Panc1 (cell line): ENCODE measurements around the gene CD84. TPM values are rescaled to one million over a fixed set of nuclear protein-coding genes. Genes with fewer than 3 reads are reported as not detected.
"Not testable (repeated sequence)": the region's sequence is repeated elsewhere in the genome, so short reads cannot be mapped to it uniquely, and the experiment has no call there.

Experiments used
- ATAC-seq: fragments of 200-7000 bp; cut with Tn5 transposase; 2 replicates; pipeline ENCODE4 v1.9.1; 2020; ENCODE audit warnings: mild to moderate bottlenecking, moderate library complexity
- BruUV-seq: library from RNA; stranded (reverse); fragments of 400-500 nt; replicated peaks from 2 replicates; lab custom pipeline; 2021; lab: Mats Ljungman, UMichigan
- CTCF ChIA-PET: fragments of 300-600 bp; sonication (Branson Sonifier 250); formaldehyde crosslinking; loops from one replicate; lab custom pipeline; 2022; ENCODE audit warnings: antibody characterized with exemption; lab: Charles Lee
- POLR2A ChIA-PET: fragments of 300-600 bp; sonication (Branson Sonifier 250); formaldehyde crosslinking; loops from one replicate; lab custom pipeline; 2022; ENCODE audit warnings: antibody characterized with exemption; lab: Charles Lee
- DNase-seq: peaks from one replicate; pipeline ENCODE4 v3.0.0-alpha.2; 2010; ENCODE audit warnings: low read depth, low spot score
- H3K27ac ChIP-seq: 2 replicates; pipeline ENCODE4 v1.5.1; 2011; ENCODE audit warnings: mild to moderate bottlenecking, low read length, inconsistent platforms
- H3K27me3 ChIP-seq: fragments of 200-500 bp; sonication (Bioruptor generic); 2 replicates; pipeline ENCODE4 v1.6.0; 2014; ENCODE audit warnings: low read length, inconsistent platforms; ENCODE audit not compliant: control insufficient read depth, insufficient read depth
- H3K36me3 ChIP-seq: fragments of 200-500 bp; sonication (Bioruptor generic); 2 replicates; pipeline ENCODE4 v1.5.1; 2014; ENCODE audit warnings: inconsistent platforms, mild to moderate bottlenecking, low read length, moderate library complexity; ENCODE audit not compliant: control insufficient read depth, insufficient read depth
- H3K4me1 ChIP-seq: 2 replicates; pipeline ENCODE4 v1.5.1; 2011; ENCODE audit warnings: inconsistent platforms, mild to moderate bottlenecking, low read length, moderate library complexity; ENCODE audit not compliant: control insufficient read depth, insufficient read depth
- H3K4me3 ChIP-seq, 2 experiments: 2 replicates each; pipeline ENCODE4 v1.5.1; 2011 to 2012; ENCODE audit warnings: low read depth in 2 of 2, low read length in 2 of 2, mild to moderate bottlenecking in 2 of 2, inconsistent platforms in 1 of 2, moderate library complexity in 1 of 2
- H3K9me3 ChIP-seq: fragments of 200-500 bp; sonication (Bioruptor generic); 2 replicates; pipeline ENCODE4 v1.5.1; 2014; ENCODE audit warnings: low read depth, mild to moderate bottlenecking, inconsistent platforms, low read length, moderate library complexity; ENCODE audit not compliant: control insufficient read depth, insufficient read depth
- CTCF ChIP-seq: fragments of 450-650 bp; IDR thresholded peaks from 2 replicates; pipeline ENCODE4 v1.5.1; 2017; ENCODE audit warnings: mild to moderate bottlenecking
- POLR2AphosphoS5 ChIP-seq: IDR thresholded peaks from 2 replicates; pipeline ENCODE4 v1.6.1; 2012; ENCODE audit warnings: mild to moderate bottlenecking, low read depth, low read length, moderate library complexity
- REST ChIP-seq, 2 experiments: IDR thresholded peaks; 2 replicates each; pipeline ENCODE4 v1.6.1; 2011 to 2012; ENCODE audit warnings: low read depth in 2 of 2, control low read depth in 1 of 2, low read length in 1 of 2, mild to moderate bottlenecking in 1 of 2, moderate library complexity in 1 of 2; ENCODE audit not compliant: insufficient read depth in 1 of 2
- SIN3A ChIP-seq: IDR thresholded peaks from 2 replicates; pipeline ENCODE4 v1.6.1; 2012; ENCODE audit warnings: low read depth, mild to moderate bottlenecking, low read length, moderate library complexity, borderline replicate concordance; ENCODE audit not compliant: insufficient read depth
- TCF7L2 ChIP-seq: IDR thresholded peaks from 2 replicates; pipeline ENCODE4 v1.6.1; 2011; ENCODE audit warnings: mild to moderate bottlenecking, low read depth, low read length, inconsistent platforms
- in situ Hi-C: cut with HindIII; loops from 2 replicates; pipeline ENCODE4 v1.10.0; 2016; ENCODE audit warnings: low sequenced_read_pairs, low pct_unique_long_range_greater_than_20kb
- intact Hi-C: fragments of 100-400 bp; cut with micrococcal nuclease; formaldehyde crosslinking; loops from one replicate; pipeline ENCODE4 v1.10.0; 2022; ENCODE audit not compliant: unreplicated experiment
- total RNA-seq: library from RNA; stranded (reverse); gene quantifications from one replicate; pipeline ENCODE4 v1.2.1, GENCODE V29; 2021; ENCODE audit not compliant: unreplicated experiment

CD84 gene
- total RNA-seq, 1 experiment from 2014 or later: 0.26 TPM

GRCh38 chr1:160584784-160585183 is 5.5 kb upstream of the CD84 start:
- H3K27me3 ChIP-seq: no peaks in the 10 kb centered on the region
- CTCF ChIA-PET: no interaction called here
- no peak overlapping the region for H3K4me3 ChIP-seq
- TF ChIP-seq POLR2AphosphoS5: no peak
- no peaks in the 10 kb centered on the region for H3K9me3 ChIP-seq
- H3K27ac ChIP-seq: no peak overlapping the region
- no TSS peak for BruUV-seq
- ATAC-seq (no peak), DNase-seq (no peak)
- intact Hi-C loops (no loop called here), in situ Hi-C loops (no loop called here)
- H3K4me1 ChIP-seq: no peaks in the 10 kb centered on the region
- H3K36me3 ChIP-seq: no peaks in the 10 kb centered on the region
- POLR2A ChIA-PET: no interaction called here

GRCh38 chr1:160582976-160583375 is 3.7 kb upstream of the CD84 start:
- not testable (repeated sequence) for BruUV-seq

GRCh38 chr1:160581961-160582360 is 2.7 kb upstream of the CD84 start:
- in situ Hi-C loops: no loop called here
- H3K4me1 ChIP-seq: no peaks in the 10 kb centered on the region
- ChIA-PET POLR2A (no interaction called here), CTCF (no interaction called here)
- intact Hi-C loops: no loop called here
- no peaks in the 10 kb centered on the region for H3K9me3 ChIP-seq
- DNase-seq: no peak
- ATAC-seq: no peak
- TF ChIP-seq REST (IDR thresholded peaks at IDR 0.05; ENCODE audit: insufficient read depth in 1 of 2, low read depth in 2 of 2, low read length in 1 of 2) (no peak), CTCF (no peak), SIN3A (no peak), TCF7L2 (no peak), POLR2AphosphoS5 (no peak)
- H3K27me3 ChIP-seq: 0 out of 2 replicates have a peak, but pooled peaks cover 2% of the 10 kb centered on the region
- BruUV-seq: no TSS peak
- H3K4me3 ChIP-seq: no peak overlapping the region
- H3K36me3 ChIP-seq: no peaks in the 10 kb centered on the region
- H3K27ac ChIP-seq: no peak overlapping the region

More at GRCh38 chr1:160582976-160583375, 3.7 kb upstream of the CD84 start:
- H3K36me3 ChIP-seq, H3K27me3 ChIP-seq, H3K27ac ChIP-seq, H3K4me1 ChIP-seq, H3K9me3 ChIP-seq, in situ Hi-C loops, DNase-seq, ATAC-seq, intact Hi-C loops, CTCF ChIA-PET, POLR2A ChIA-PET, H3K4me3 ChIP-seq: not testable (repeated sequence)
